Activated CD8-positive, alpha-beta memory T cell treated with anti-CD3 and anti-CD28 coated beads, Interleukin-2, amount 50 U/mL, for 1 hour (primary cell): ENCODE data around the gene TDO2.
"Not testable (repeated sequence)": the region's sequence is repeated elsewhere in the genome, so short reads cannot be mapped to it uniquely, and the experiment has no call there.

Experiments used
- DNase-seq: peaks from one replicate; pipeline ENCODE4 v3.0.0-alpha.2; 2020; ENCODE audit errors: extremely low read depth

Gene TDO2

DNA sequence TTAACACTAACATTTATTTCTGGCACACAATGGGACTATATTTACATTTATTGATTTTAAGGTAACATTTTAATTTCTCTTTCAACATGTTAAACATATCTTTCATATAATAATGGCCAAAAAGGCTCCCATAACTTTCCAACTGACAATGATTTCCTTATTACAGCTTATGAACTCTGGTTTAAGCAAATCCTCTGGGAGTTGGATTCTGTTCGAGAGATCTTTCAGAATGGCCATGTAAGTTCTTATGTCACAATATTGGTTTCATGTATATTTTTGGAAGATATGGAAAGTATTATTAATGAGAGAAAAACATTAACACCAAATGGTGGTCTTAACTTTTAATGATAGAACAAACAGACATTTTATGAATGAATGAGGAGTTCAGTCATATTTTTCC is 4.1 kb downstream of the TDO2 start:
- no peak for DNase-seq

DNA sequence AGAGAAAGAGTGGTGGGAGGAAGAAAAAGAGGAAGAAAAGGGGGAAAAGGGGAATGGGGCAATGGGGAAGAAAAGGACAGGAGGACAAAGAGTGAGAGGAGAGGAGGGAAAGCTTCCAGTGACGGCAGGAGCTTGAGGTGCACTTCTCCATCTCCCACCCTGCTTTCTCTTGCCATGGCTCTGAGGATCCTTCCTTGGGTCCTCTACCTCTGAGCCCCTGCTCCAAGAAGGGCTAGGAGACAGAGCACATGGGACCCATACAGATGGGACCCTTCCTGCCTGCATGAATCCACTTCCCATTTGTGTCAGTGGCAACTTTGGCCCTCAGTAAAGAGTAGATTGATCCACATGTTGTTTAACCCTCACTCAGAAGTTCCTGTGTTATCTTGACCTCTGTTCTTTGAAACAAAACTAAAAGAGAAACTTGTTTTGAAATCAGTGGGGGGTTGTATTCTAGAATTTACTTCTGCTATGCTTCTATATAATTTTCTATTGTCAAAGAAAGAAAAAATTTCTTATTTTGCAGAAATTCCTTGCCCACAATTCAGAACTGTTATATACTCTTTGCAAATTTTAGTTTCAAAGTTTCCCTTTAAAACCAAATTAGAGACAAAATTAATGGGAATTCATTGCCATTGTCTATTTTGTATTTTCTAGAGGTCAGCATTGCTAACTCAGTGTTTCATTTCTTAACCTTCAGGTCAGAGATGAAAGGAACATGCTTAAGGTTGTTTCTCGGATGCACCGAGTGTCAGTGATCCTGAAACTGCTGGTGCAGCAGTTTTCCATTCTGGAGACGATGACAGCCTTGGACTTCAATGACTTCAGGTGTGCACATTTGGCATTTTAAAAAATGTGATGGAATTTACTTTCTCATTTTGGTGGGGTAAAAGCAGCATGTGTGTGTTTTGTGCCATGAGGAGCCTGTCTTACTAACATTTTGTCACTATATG is 5.0 kb downstream of the TDO2 start:
- no peak for DNase-seq

DNA sequence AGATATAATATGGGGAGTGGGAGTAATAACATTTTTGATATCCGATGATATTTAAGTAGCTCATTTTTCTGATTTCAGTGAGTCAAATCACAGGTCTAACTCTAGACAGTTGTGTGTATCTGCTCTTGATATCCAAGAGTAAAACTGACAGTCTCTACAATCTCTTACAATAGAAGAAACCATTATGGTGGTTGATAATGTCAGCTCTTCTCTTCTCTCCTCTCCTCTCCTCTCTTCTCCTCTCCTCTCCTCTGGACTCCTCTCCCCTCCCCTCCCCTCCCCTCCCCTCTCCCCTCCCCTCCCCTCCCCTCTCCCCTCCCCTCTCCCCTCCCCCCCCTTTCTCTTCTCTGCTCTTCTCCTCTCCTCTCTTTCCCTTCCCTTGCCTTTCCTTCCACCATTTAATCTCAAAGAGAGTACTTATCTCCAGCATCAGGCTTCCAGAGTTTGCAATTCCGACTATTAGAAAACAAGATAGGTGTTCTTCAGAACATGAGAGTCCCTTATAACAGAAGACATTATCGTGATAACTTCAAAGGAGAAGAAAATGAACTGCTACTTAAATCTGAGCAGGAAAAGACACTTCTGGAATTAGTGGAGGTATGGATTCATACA is 6.2 kb downstream of the TDO2 start:
- no peak for DNase-seq

DNA sequence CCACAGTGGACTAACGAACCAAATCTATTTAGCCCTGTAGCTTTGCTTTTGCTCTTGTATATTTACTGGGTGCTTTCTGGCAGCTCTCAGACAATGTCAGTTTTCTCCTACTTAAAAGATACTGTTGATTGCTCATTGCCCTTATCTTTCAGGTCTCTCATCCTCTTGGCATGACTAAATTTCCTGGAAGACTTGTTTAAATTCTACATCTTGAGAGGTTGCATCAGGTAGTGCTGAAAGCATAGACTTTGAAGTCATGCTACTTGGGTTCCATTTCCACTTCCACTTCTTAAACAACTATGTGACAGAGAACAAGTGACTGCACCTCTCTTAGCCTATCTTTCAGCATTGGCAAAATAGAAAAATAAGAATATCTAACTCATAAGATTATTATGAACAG is 8.4 kb downstream of the TDO2 start:
- DNase-seq, result no peak

DNA sequence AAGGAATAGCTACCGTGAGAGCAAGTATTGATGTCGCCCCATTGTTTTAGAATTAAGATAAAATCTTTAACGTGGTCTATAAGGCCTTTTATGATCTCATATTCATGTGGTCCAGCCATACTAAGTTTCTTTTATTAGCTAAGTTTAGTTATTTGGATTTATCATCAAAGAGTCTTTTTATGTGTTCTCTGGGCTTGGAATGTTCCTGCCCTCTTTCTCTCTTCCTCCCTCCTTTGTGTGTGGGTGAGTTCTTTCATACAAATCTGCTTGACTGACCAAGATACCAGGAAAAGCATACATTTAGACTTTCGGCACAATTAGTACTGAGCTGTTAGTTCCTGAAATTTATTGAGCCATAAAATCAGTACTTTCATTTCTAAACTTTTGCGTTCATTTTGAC is 11.3 kb downstream of the TDO2 start:
- DNase-seq, result no peak

DNA sequence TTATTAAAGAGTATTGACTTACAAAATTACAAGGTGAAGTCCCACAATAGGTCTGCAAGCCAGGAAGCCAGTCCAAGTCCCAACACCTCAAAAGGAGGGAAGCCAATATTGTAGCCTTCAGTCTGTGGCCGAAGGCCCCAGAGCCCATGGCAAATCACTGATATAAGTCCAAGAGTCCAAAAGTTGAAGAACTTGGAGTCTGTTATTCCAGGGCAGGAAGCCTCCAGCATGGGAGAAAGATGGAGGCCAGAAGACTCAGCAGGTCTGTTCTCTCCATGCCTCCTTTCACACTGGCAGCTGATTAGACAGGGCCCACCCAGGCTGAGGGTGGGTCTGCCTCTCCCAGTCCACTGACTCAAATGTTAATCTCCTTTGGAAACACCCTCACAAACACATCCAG is 18.1 kb downstream of the TDO2 start:
- DNase-seq, result no peak

DNA sequence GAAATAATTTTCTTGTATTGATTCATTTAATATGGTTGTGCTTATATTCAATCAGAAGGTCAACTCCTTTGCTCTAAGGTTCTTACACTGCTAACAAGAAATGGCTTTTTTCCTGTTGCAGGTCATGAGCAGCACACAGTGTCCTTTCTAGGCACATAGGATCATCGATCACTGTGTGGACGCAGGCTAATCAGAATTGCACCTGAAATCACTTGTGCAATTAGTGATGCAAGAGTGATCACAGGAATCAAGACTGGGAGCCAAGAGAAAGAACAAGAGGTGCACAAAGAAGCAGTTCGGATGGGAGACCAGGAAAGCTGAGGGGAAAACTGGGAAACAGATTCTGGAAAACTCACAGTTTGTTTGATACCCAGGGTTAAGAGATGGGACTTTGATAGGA is 21.1 kb downstream of the TDO2 start:
- DNase-seq, result no peak

DNA sequence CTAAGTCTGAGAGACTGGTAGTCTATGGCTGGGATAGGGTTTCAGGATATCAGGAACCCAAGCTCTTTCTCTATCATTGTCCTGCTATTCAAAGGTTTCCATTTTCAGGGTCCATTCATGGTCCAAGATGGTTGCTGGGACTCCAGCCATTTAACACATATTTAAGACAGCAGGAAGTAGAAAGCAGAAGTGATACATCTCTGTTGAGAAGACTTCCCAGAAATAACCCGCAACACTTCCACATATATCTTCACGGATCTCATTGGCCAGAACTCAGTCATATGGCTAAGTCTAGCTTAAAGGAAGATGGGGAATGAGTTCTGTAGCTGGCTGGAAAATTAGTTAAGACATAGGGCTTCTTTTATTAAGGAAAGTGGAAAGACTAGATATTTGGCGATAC is 26.3 kb downstream of the TDO2 start:
- no peak for DNase-seq

DNA sequence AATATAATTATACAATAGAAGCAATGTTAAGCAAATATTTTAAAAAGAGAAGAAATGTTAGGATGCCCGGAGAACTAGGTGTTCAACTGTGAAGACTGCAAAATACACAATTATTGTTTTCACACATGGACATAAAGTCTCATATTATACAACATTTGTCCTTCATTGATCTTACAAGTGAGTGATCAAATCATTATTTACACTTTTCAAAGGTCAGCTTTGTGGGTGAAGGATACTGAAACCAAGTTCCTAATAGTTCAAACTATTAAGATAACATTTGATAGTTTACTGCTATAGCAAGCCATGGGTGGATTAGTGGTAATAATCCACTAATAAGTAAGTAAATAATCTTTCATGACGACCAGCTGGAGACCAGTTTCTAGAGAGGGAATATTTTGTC is 26.8 kb downstream of the TDO2 start:
- DNase-seq, result no peak

DNA sequence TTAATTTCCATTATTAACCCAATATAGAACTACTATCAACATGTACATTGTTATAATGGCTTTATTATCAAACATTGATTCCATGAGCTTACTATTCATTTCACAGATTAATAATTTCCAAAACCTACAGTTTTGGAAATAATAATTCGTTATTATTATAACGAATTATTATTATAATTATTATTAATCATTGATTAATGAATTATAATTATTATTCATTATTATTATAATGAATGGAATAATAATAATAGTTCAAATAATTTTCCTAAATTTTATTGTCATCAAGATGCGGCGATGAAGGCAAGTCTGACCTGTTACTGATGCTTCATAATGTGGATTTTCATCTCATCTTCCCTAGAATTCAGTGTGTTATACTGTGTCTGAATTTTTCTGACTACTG is 28.1 kb downstream of the TDO2 start:
- no peak for DNase-seq

DNA sequence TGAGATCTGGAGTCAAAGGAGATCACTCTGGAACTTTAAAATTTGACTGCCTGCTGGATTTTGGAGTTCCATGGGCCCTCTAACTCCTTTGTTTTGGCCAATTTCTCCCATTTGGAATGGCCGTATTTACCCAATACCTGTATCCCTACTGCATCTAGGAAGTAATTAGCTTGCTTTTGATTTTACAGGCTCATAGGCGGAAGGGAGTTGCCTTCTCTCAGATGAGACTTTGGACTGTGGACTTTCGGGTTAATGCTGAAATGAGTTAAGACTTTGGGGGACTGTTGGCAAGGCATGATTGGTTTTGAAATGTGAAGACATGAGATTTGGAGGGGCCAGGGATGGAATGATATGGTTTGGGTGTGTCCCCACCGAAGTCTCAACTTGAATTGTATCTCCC is 31.1 kb downstream of the TDO2 start:
- DNase-seq, result not testable (repeated sequence)

DNA sequence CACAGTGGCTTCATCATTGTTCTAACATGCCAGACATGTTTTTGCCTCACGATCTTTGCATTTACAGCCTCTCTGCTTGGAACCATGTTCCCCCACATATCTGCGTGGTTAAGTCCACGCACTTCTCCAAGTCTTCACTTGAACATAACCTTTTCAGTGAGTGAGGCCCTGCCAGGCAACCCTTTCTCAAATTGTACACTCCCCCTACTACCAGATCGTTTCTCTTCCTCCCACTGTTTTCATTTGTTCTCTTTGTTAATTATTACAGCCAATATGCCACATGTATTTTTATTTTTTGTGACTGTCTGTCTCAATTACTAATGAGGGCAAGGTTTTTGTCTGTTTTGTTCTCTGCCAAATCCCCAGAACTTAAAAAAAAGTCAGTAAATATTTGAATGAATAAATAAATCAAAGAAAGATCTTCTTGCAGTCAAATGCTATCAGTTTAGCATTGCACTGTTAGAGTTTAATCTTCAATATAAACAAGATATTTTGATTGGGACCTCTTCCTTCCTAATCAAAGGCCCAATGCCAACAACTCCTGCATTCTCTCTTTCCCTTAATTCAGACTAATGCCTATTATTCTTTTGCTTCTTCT is 32.0 kb downstream of the TDO2 start:
- no peak for DNase-seq

DNA sequence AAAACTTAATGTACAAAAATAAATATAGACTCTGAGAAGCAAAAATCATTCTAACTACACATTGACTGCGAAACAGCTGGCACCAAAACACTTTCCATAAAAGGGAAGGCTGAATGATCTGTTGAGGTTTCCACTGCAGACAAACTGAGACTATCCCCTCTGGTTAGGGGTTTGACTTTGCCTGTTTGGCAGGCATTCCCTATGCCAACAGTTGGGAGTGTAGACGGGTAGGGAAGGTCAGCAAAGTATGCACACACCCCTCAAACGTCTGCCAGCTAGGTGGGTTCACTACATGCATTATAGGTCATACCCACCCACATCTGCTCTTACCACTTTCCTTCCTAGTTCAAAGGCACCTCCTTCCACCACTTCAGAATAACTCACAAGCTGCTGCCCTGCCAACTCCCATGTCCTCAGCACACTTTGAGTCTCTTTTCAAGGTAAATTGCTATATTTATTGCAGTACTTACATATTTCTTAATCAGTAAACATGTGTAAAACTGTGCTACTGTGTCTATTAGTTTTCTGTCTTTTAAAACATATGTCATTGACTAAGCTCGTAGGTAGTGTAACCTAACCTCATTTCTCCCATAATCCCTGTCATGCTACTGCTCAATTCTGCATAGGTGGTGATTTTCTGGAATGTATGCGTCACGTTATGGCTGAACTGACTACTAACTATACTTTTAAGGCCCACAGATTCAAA is 37.7 kb downstream of the TDO2 start:
- no peak for DNase-seq

DNA sequence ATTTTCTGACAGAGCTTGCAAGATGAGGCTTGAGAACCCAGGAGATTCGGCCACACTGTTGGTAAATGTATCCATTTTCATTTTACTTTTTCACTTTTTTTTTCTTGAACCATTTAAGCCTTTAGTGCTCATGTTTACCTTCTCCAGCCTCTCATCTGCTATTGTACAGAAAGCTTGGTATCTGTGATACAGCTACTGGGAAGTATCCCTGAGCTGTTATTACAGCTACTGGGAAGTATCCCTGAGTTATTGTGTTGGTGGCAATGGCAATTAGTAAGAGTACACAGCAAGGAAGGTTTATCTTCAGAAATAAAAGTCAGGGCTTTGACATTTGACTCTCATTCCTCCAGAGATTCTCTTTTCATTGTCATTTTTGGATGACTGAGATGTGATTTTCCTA is 38.3 kb downstream of the TDO2 start:
- DNase-seq, result no peak

DNA sequence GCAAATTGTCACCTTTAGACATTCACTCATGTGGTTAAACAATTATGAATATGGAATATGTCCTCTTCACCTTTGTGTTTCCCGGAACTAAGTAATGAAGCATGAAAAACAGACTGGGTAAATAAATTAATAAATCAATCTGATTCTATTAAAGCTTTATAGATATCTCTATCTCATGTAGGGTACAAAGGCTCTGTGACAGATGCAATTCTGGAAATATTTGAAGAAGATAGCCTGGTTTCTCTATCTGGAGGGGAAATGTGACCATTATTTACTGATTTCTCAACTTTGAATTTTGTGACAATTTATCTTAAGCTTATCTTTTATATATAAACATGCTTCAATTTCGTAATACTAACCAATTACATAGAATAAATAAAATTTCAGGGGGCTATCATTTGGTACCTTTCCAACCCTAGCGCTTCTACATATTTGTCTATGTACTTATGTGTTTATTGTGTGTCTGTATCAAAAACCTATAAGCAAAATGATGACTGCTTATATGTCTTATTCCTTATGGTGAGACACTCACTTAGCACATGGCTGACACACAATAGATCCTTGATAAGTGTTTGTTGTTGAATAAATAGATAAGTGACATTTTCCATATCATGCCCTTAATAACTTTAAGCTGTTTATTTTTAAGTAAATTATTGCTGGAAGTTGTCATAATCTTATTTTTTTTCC is 40.3 kb downstream of the TDO2 start:
- no peak for DNase-seq

DNA sequence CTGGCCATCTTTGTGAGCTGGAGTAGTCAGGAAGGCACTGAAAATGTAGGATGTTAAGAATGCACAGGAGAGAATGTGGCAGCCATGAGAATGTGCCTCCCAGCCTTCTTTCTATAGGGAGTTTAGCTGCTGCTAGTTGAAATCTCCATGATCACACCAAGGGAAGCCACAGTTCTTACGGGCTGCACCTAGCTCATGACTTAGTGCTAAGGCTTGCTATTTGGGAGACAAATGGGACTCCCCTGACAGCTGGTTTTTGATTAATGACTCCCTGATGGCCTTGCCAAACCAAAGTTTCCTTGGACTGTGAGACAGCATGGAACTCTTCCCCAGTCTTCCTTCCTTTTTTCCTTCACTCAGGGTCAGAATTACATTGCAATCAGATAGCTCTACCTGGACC is 41.0 kb downstream of the TDO2 start:
- no peak for DNase-seq

DNA sequence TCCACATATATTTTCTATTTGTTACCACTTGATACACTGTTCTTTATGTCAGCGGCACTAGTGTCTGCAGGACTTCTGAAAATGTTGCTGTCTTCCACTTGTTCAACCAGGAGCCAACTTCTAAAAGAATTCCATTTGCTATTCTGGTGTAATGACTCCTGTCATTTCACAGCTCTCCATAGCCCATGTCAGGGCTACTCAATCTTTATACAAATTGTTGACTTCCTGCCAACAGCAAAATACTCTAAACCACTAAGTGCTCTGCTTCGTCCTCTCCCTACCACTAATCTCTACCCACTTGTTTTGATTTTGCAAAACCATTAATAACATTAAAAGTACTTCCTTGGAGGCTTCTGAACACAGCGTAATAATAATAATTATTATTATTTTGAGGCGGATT is 43.0 kb downstream of the TDO2 start:
- DNase-seq, result no peak

DNA sequence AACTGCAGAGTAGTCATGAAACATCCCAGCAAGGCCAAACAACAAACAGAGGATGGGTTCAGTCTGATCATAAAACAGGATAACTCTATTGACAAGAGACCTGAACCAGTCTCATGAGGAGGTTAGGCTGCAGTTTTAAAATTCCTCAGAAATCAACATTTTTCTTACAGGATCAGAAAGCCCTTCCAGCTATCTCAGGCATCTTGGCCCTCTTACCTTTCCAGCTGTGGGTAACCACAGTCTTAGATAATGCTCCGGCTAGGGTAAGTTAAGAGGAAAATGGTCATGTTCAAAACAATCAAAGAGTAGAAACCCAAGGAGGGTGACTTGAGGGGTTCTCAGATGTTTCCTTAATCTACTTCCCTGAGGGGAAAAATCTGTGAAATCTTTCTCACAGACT is 45.0 kb downstream of the TDO2 start:
- DNase-seq, result no peak

DNA sequence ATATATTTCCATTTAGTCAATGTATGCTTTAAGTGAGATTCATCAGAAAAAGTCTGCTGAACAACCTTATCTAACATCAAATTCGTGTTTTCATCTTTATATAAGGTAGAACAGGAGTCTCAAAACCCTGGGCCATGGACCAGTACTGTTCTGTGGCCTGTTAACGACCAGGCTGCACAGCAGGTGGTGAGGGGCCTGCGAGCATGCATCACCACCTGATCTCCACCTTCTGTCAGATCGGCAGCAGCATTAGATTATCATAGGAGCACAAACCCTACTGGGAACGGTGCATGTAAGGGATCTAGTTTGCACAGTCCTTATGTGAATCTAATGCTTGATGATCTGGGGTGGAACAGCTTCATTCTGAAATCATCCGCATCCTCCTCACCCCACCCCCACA is 47.0 kb downstream of the TDO2 start:
- DNase-seq, result no peak

DNA sequence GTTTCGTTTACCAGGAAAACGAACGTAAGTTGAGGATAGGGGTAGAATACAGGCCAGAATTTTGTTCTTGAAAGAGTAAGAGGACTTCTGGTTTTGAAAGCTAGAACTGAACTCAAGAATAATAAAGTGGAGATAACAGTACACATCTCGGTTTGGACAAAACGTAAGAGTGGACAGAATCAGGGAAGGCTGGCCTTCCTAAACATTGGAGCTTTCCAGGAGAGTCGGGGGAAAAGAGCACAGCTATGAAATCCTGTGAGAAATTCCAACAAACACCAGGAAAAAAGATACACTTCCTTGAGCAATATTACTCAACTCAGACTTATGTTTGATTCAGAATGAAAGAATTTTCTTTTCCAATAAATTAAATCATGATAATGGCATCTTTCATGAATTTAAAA is 49.0 kb downstream of the TDO2 start:
- DNase-seq, result no peak

DNA sequence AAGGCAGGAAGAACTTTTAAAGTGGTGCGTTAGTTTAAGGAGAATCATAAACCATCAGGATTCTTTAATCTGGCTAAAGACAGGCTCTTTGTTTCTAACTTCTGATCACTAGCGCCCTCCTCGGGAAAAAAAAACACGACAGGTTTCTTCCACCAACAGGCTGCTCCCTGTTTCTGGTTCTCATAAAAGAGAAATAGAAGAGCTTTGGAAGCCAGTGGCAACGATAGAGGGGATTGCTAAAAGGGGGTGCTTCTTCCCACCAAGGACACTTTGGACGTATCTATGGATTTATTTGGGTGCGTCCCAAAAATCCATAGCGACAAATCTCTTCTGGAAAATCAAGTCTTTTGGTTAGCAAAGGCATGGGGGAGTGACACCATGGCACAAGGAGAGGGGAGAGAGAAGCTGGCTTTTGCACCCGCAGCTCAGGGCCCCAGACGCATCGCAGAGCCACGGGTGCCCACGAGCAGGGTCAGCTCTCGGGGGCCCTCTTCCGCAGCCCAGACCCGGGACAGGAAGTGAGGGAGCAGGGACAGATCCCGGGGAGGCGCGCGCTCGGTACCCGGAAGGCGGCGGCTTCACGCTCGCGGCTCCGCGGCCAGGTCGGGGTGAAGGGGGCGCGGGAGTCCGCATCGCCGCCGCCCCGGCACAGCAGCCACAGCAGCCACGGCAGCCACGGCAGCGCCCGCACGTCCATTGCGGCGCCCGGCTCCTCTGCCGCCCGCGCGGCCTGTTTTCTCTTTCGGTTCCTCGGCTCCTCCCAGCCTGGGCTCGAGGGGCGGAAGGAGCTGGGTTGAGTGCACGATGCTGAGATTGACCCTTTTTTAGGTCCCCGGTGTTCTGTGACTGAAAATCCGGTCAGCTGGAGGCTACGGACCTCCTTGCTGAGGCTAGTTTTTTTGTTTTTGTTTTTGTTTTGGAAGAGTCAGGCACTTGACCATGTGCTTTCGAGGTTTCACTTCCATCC is 49.9 kb downstream of the TDO2 start, which contains the start of gene CTSO:
Gene CTSO, minus strand, starts transcription at position 716 of the 967 bp plus-strand sequence. Its CDS starts 19 bp downstream, at position 697.
- DNase-seq, result peak; percentile 13
